Ascending aorta (tissue), 2 donors: ENCODE measurements around the gene FBXL17. TPM values are rescaled to one million over a fixed set of nuclear protein-coding genes. Genes with fewer than 3 reads are reported as not detected.

Experiments
- DNase-seq, 2 donors: peaks; one replicate each; pipeline ENCODE4 v3.0.0-alpha.2; 2019; ENCODE audit warnings: low spot score in 2 of 2
- H3K27ac ChIP-seq, 2 donors: fragments of 200-600 bp; sonication (generic); one replicate each; pipeline ENCODE4 v1.5.1; 2016 to 2017; ENCODE audit warnings: mild to moderate bottlenecking in 1 of 2
- H3K27me3 ChIP-seq: fragments of 200-600 bp; sonication (generic); one replicate; pipeline ENCODE4 v1.5.1; 2017
- H3K36me3 ChIP-seq, 2 donors: fragments of 200-600 bp; sonication (generic); one replicate each; pipeline ENCODE4 v1.5.1; 2016
- H3K4me1 ChIP-seq, 2 donors: fragments of 200-600 bp; sonication (generic); one replicate each; pipeline ENCODE4 v1.5.1; 2016 to 2017; ENCODE audit warnings: mild to moderate bottlenecking in 1 of 2
- H3K4me3 ChIP-seq, 2 donors: fragments of 200-600 bp; sonication (generic); one replicate each; pipeline ENCODE4 v1.5.1; 2016 to 2017; ENCODE audit warnings: mild to moderate bottlenecking in 1 of 2
- H3K9me3 ChIP-seq, 2 donors: fragments of 200-600 bp; sonication (generic); one replicate each; pipeline ENCODE4 v1.5.1; 2016
- CTCF ChIP-seq, 3 experiments: fragments of 200-600 bp in 2 of 3; fragments of 450-650 bp in 1 of 3; sonication (generic) in 2 of 3; IDR thresholded peaks; one replicate each; pipeline ENCODE4 v1.5.1; 2016 to 2019; ENCODE audit warnings: antibody characterized with exemption in 3 of 3, mild to moderate bottlenecking in 1 of 3, moderate library complexity in 1 of 3
- intact Hi-C: fragments of 100-400 bp; cut with DNase I; formaldehyde crosslinking; loops from one replicate; pipeline ENCODE4 v1.15.1; 2023
- total RNA-seq: library from RNA; depleted of rRNA; stranded (reverse); fragments of >200 nt; gene quantifications from one replicate; pipeline ENCODE4 v1.1.0, GENCODE V29; 2016

The FBXL17 gene
- total RNA-seq, 1 donor from 2014 or later = 13.6 TPM

- no peak for TF ChIP-seq CTCF (IDR thresholded peaks at IDR 0.05)
- Histone ChIP-seq H3K4me3 (no peak overlapping the region), H3K27me3 (no peaks in the 10 kb centered on the region), H3K9me3 (no peaks in the 10 kb centered on the region), H3K36me3 (no peaks in the 10 kb centered on the region), H3K4me1 (no peaks in the 10 kb centered on the region), H3K27ac (no peak overlapping the region)
- DNase-seq = no peak
- intact Hi-C loops = no loop called here
Observed at GRCh38 chr5:108149369-108149768, 232.5 kb downstream of the FBXL17 start.

- intact Hi-C loops = no loop called here
Observed at GRCh38 chr5:108148715-108149139, 233.2 kb downstream of the FBXL17 start.

GRCh38 chr5:108146222-108146621, 235.7 kb downstream of the FBXL17 start:
- TF ChIP-seq CTCF (IDR thresholded peaks at IDR 0.05) = no peak
- intact Hi-C loops = no loop called here
- Histone ChIP-seq H3K27me3 (no peaks in the 10 kb centered on the region), H3K9me3 (no peaks in the 10 kb centered on the region), H3K4me3 (no peak overlapping the region), H3K27ac (no peak overlapping the region), H3K4me1 (no peaks in the 10 kb centered on the region), H3K36me3 (no peaks in the 10 kb centered on the region)
- DNase-seq = no peak

More at GRCh38 chr5:108148715-108149139, 233.2 kb downstream of the FBXL17 start:
- no peak for DNase-seq
- Histone ChIP-seq H3K36me3 (no peaks in the 10 kb centered on the region), H3K9me3 (no peaks in the 10 kb centered on the region), H3K27ac (no peak overlapping the region), H3K4me1 (no peaks in the 10 kb centered on the region), H3K4me3 (no peak overlapping the region), H3K27me3 (no peaks in the 10 kb centered on the region)
- peak in 1 of 3 experiments; percentile 26 for TF ChIP-seq CTCF (IDR thresholded peaks at IDR 0.05)

- no peaks in the 10 kb centered on the region for H3K27me3 ChIP-seq
- intact Hi-C loops = no loop called here
- no peak for DNase-seq
Observed at GRCh38 chr5:108145351-108145750, 236.5 kb downstream of the FBXL17 start.

GRCh38 chr5:108144332-108144731, 237.6 kb downstream of the FBXL17 start:
- no peak for DNase-seq
- H3K27ac ChIP-seq = no peak overlapping the region
- no peaks in the 10 kb centered on the region for H3K27me3 ChIP-seq
- TF ChIP-seq CTCF (IDR thresholded peaks at IDR 0.05) = no peak
- intact Hi-C loops = no loop called here
- H3K4me1 ChIP-seq = peaks cover 0 to 2% of the 10 kb centered on the region in 2 donors
- no peaks in the 10 kb centered on the region for H3K9me3 ChIP-seq
- H3K36me3 ChIP-seq = no peaks in the 10 kb centered on the region
- H3K4me3 ChIP-seq = no peak overlapping the region

More at GRCh38 chr5:108145351-108145750, 236.5 kb downstream of the FBXL17 start:
- H3K4me3 ChIP-seq = no peak overlapping the region
- no peak overlapping the region for H3K27ac ChIP-seq
- TF ChIP-seq CTCF (IDR thresholded peaks at IDR 0.05) = no peak
- H3K4me1 ChIP-seq = no peaks in the 10 kb centered on the region
- H3K36me3 ChIP-seq = no peaks in the 10 kb centered on the region
- no peaks in the 10 kb centered on the region for H3K9me3 ChIP-seq

- H3K36me3 ChIP-seq = no peaks in the 10 kb centered on the region
- H3K27me3 ChIP-seq = no peaks in the 10 kb centered on the region
- H3K9me3 ChIP-seq = no peaks in the 10 kb centered on the region
- no peak overlapping the region for H3K4me3 ChIP-seq
- H3K4me1 ChIP-seq = peaks cover 0 to 2% of the 10 kb centered on the region in 2 donors
- intact Hi-C loops = no loop called here
- DNase-seq = no peak
- no peak overlapping the region for H3K27ac ChIP-seq
- TF ChIP-seq CTCF (IDR thresholded peaks at IDR 0.05) = no peak
Observed at GRCh38 chr5:108143581-108143980, 238.3 kb downstream of the FBXL17 start.
